HG03060 (cell line): ENCODE results near the gene SENP6.

ENCODE experiments used
- ATAC-seq: cut with Tn5 transposase; IDR thresholded peaks from one replicate; pipeline ENCODE4 v1.9.1; 2021; ENCODE audit warnings: low read depth, moderate number of reproducible peaks; ENCODE audit not compliant: unreplicated experiment

SENP6 gene

DNA sequence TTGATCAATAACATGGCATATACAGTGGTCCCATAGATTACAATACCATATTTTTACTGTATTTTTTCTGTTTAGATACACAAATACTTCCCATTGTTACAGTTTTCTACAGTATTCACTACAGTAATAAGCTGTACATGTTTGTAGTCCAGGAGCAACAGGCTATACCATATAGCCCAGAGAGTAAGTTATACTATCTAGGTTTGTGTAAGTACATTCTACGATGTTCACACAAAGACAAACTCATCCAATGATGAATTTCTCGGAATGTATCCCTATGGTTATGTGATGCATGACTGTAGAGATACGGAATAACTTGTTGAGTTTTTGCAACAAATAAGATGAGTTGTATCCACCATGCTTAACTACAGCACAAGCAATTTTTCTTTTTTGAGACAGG is 143.7 kb downstream of the SENP6 start:
- ATAC-seq: no peak

DNA sequence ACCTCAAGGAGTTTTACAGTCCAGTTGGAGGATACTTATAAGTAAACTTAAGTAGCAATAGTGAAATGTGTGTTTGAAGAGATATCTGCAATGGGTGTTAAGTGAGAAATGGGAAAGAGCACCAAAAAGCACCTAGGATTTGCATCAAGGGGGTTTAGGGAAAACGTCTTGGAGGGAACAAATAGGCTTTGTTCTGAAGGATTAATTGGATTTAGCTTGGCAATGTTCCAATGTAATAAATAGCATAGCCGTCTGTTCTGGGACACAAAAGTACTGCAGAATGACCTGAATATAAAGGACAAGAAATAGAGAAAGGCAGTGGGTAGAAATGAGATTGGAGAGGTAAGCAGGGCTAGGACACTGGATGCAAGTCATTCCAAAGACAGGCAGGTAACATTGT is 144.5 kb downstream of the SENP6 start:
- no peak for ATAC-seq

DNA sequence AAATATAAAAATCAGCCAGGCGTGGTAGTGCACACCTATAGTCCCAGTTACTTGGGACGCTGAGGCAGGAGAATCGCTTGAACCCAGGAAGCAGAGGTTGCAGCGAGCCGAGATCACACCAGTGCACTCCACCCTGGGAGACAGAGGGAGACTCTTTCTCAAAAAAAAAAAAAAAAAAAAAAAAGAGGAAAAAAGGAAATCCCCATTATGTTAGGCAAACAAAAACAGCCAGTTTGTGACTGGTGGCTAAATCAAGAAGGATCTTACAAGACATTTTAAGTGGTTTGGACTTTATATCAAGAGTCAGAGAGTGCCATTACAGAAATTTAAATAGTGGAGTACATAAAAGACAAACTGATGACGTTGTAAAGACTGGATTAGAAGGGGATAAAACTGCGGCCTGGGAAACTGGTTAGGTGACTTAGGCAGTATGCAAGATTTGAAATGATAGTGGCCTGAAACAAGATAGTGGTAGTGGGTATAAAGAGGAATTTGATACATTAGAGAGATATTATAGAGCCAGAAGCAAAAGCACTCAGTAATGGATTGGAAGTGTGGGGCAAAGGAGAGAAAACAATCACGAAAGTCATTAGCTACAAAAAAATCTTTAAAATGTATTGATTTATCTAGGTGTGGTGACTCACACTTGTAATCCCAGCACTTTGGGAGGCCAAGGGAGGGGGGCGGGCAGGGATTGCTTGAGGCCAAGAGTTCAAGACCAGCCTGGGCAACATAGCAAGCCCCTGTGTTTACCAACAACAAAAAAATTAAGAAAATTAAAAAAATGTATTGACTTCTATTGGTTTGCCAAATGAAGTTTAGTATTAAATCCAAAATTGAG is 145.7 kb downstream of the SENP6 start:
- ATAC-seq: no peak

DNA sequence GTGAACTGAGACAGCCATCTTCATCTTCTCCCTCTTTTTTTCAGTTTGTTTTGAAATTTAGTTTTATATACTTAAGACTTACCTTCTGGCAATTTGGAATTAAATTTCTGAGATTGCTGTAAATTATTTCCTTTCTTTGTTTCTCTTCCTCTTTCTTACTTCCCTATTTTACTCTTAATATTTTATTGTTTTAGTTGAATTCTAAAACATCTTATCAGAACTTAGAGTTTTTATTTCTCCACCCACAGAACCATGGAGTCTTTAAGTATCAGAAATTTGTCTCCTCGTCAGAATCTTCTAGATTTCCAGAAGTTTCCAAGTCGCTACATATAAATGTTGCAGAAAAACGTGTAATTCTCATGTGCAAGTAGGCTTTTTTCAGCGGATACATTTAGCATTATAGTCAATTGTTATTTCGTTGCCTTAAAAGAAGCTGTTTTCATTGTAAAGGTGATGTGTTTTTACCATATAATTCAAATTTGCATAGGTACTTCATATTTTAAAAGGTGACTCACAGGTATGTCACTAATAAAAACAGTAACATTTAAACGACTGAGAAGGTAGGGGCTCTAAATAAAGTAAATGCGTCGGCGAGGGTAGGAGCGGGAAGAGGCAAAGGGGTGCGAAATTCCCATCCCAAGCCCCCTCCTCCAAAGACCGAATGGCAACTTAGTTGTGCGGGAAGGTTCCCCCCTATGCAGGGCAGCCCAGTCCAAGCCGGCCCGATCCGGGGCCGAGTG is 146.5 kb downstream of the SENP6 start:
- peak; percentile 4 for ATAC-seq

DNA sequence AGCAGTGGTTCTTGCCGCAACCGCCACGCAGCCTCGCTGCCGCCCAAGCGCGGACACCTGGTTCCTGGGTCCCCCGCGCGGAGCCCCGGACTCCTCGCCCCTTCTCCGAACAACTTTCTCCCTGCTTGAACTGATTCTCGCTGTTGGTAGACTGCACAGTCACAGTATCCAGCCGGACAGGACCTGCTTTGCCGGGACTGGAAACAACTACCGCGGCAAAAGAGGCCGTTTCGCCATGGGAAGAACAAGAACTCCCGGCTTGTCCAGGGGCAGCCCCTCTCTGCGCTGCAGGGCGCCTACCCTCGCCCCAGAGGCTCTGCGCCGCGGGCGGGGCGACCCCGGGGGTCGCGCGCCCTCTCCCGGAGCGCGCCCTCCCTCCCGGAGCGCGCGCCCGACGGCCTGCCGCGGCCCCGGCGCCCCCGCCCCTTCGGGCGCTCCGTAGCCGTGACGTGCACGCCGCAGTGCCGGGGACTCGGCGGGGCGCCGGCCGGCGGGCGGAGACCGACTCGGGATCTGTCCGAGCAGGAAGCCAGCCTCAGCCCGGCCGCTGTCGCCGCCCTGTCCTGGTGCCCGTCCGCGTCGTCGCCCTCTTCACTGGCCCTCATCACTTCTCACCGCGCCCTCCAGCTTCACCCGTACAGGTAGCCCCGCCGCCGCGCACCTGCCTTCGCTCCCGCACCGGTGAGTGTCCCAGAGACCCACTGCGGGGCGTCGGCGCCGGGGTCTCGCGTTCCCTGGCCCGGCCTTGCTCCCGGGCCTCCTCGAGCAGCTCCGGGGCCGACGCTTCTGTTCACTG is 147.3 kb downstream of the SENP6 start, which contains the start of gene MYO6:
Gene MYO6 (plus strand): TSS at position 497 of the 796 bp plus-strand sequence. CDS start 68,309 bp downstream, outside the sequence.
- peak; percentile 36 for ATAC-seq

DNA sequence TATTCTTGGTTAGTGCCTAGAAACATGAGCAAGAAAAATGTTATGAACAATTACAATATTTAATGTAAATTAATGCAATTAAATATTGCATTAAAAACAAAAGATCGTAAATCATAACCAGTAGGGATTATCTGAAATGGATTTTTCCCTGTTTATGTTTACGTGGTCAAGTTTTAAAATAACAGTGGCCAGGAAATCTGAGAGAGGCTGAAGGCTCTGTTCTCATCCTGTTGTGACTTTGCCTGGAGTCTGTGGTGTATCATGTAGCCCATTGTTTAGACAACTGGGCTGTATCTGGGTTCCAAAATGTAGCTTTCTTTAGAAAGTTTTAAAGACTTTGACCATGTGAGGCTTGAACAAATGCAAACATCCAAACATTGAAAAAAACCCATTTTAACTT is 149.8 kb downstream of the SENP6 start:
- no peak for ATAC-seq

DNA sequence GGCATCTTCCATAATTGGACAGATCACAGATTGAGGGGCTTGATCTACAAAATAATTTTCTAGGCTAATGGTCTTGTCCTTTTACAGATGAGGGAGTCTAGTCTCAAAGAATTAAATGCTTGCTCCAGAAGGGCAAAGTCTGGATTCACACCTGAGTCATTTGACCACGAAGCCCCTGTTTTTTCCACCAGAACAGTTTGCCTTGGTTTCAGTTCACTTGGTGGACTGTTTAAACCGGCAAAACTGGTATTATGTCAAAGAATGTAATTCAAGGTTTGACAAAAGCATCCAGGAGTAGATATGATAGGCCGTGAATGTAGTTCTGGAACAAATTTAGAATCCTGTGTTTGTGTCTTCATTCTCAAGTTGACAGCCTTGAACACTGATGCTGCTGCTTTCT is 150.7 kb downstream of the SENP6 start:
- no peak for ATAC-seq

DNA sequence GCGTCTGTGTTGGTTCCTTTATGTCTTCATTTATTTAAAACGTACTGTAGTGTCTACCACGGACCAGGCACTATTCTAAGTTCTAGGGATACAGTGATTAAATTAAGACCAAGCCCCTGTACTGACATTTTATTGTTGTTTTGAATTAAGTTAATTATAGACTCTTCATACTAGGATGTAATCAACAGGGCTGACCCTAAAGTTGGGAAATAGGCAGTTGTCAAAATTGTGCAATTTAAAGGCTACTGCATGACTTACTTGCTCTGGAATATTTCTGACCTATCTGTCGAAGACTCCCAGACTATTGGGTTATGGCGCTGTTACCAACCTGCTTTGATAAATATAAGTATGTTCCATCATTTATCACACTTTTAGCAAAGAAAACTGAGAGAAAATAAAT is 154.0 kb downstream of the SENP6 start:
- no peak for ATAC-seq

DNA sequence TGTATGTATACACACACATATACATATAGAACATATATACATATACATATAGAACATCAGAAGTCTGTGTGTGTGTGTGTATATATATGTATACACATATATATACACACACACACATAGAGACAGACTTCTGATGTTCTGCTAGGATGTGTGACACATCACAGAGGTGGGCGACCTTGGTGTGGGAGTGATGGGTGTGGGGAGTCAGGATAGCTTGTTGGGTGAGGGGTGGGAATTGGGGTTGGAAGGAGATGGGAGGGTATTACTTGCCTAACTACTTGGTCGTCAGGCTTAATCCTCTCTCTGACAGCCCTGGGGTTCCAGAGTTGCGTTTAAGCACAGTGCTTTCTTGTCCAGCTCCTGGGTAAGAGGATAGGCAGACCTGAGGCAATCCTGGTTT is 155.6 kb downstream of the SENP6 start:
- ATAC-seq: no peak

DNA sequence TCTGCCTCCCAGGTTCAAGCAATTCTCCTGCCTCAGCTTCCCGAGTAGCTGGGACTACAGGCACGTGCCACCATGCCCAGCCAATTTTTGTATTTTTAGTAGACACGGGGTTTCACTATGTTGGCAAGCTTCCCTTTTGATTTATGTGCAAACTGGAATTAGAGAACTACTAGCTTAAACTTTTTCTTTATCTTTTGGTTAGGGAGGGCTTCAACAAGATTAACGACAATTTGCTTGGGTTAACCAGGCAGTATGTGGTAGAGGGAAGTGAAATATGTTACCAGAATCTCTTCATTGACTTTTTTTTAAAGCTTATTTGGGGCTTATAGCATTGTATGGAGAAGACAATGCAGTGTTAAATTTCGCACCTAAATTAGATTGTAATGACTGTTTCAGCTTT is 156.4 kb downstream of the SENP6 start:
- no peak for ATAC-seq

DNA sequence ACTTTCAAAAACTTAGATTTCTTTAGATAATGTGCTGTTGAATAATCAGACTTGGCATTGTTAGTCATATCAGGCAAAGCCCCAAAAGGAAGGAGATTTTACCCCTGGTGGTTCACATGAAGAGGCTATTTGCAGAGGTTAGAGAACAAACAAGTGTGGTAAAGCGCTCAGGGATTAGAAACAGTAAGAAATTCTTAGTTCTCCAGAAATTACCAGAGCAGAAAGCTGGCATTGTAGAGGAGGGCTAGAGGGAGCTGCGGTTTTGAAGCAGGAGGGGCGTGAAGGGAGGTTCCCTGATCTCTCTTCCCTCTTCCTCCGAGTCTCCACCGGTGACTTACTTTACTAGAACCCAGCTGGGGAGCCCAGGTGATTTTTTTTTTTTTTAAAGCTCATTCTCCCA is 157.5 kb downstream of the SENP6 start:
- ATAC-seq: no peak

DNA sequence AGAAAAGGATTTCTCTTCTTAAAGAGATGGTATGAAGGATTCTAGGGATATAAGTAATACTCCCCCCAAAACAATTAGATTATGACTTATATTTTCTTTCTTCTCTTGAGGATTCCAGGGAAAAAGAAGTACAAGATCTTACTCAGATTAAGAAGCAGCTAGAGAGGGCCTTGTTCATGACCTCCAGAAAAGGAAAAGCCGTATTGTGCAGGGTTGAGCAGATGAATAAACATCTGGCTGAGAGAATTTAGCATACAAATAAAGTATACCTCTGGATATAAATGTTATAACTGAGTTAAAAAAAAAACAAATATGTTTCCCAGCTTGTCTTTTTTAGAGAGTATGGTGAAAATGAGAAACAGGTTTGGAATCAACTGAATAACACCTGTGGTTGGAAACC is 158.6 kb downstream of the SENP6 start:
- no peak for ATAC-seq

DNA sequence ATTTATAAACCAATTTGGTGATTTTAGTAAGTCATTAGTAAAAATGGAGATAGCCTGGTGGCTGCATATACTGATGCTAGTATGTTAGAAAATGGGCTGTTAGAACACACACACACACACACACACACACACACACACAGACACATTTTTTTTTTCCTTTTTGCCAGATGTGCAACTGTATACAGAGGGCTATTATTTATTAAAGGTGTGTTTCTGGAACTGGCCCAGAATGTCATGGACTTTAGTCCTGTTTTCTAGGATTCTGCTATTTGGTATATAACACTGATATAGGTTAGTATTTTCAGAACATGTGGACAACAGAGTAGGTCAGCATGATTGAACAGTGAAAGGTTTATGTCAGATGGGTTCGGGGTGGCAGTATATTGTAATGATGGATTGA is 159.8 kb downstream of the SENP6 start:
- no peak for ATAC-seq

DNA sequence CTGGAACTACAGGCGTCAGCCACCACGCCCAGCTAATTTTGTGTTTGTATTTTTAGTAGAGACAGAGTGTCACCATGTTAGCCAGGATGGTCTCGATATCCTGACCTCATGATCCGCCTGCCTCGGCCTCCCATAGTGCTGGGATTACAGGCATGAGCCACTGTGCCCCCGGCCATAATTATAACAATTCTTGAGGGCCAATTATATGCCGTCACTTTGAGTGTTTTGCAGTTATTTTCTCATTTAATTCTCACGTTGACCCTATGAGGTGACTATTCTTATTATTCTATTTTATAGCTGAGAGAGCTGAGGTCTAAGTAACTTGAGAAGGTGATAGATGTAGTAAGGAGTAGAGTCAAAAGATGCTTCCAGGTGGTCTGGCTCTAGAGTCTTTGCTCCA is 160.4 kb downstream of the SENP6 start:
- no peak for ATAC-seq

DNA sequence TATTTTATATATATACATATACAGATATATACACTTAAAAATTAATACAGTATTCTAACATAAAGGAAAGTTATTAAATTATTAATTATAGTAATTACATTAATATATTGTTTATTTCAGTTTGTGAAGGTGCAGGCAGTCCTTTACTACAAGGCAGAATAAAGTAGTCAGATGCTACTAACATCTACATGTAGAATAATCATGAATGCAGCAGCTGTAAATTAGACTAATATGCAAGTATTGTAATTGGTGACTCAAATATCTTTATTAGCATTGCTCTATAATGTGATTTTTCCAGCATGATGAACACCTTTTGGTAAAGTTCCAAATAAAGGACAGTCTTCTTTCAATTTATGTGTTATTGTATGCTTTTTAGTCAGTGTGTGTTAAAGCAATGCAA is 164.7 kb downstream of the SENP6 start:
- no peak for ATAC-seq
